NCI-H128 (cell line): ENCODE data around the gene TNFAIP8L1.

Experiments used
- DNase-seq: peaks from one replicate; lab custom pipeline; 2025; ENCODE audit not compliant: unreplicated experiment; lab: John Stamatoyannopoulos, UW

Gene TNFAIP8L1

GRCh38 chr19:4647676-4648644, 8.6 kb downstream of the TNFAIP8L1 start:
- no peak for DNase-seq

DNA sequence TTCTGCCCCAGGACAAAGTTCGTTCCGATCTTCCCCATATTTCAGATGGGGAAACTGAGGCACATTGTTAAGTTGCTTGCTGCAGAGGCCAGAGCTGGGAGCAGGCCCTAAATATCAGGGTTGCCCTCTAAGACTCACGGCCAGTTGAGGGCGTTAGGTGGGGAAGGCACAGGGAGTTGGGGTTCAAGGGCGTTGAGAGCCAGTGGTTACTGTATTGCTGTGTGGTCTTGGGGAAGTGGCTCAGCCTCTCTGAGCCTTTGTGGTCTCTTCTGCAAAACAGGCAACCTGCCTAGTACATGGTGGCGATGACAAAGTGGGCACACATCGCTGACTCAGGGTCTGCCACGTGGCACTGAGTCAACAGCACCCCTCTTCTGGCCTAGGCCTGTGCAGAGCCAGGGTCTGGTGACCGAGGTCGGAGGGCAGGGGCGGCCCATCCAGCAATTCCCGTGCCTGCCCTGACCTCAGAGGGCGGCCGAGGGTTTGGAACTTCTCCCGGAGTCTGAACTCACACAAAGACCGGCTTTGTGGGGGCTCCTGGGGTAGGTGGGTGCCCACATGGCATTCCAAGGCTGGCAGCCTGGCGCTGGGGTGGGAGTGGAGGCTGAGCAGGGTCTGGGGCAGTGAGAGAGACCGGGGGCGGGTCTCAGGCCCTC, 10.2 kb downstream of the TNFAIP8L1 start:
- DNase-seq: no peak

- no peak for DNase-seq
Measured at GRCh38 chr19:4650159-4650558, 10.8 kb downstream of the TNFAIP8L1 start.

DNA sequence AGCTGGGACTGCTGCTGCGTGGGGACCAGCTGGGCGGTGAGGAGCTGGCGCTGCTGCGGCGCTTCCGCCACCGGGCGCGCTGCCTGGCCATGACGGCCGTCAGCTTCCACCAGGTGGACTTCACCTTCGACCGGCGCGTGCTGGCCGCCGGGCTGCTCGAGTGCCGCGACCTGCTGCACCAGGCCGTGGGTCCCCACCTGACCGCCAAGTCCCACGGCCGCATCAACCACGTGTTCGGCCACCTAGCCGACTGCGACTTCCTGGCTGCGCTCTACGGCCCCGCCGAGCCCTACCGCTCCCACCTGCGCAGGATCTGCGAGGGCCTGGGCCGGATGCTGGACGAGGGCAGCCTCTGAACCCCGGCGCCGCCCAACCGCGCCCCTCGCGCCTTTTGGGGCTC, 12.8 kb downstream of the TNFAIP8L1 start:
- no peak for DNase-seq

- DNase-seq: no peak
Measured at GRCh38 chr19:4653793-4654436, 14.6 kb downstream of the TNFAIP8L1 start.

DNA sequence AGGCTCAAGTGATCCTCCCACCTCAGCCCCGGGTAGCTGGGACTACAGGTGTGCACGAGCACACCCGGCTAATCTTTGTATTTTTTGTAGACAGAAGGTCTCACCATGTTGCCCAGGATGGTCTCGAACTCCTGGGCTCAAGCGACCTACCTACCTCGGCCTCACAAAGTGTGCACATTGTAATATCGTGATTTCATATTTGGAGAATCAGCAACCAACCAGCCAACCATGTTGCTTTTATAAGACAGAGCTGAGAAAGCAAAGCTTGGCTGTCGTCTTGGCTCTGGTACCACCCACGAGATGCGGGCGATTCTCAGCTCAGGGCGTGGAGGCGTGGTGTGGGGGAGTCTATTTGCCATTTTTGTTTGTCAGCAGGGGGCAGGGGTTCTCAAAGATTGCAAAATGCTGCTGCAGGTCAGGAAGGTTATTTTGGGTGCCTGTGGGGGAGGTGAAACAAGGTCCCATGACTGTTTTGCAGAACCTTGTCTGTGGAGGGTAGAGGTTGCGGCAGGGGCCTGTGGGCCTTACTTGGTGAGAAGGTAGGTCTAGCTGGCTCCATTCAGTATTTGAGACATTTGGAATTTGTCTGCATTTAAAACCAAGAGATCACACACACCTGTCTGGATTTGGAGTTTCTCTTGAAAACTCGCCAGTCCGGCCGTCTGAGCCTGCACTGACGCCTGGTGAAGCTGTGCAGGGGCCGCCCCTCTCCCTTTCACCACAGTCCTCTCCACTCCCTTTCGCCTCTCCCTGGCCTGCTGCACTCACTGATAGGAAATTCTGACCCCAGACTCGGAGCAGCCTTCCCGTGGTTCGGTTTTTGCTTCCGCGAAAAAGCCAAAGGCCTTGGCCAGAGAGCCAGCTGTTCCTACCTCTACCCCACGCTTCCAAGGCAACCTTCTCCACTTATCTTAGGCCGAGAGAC, 15.4 kb downstream of the TNFAIP8L1 start:
- no peak for DNase-seq

DNA sequence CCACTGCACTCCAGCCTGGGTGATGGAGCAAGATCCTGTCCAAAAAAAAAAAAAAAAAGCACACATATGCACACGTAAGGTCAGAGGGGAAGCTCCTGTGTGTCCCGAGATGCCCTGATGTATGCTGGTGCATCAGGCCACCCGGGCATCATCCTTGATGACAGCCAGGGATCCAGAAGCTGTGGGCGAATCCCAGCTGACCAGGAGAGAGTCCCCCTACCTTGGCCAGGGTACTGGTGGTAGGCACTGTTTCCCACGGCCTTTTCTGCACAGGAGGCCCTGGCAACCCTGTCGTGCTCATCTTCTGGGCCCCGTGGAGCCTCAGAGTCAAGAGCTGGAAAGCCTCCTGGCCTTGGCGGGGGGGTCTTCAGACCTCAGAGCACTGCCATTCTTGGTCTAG, 16.8 kb downstream of the TNFAIP8L1 start:
- no peak for DNase-seq

- DNase-seq: no peak
Measured at GRCh38 chr19:4657262-4657661, 17.9 kb downstream of the TNFAIP8L1 start.

- DNase-seq: no peak
Measured at GRCh38 chr19:4657835-4658234, 18.5 kb downstream of the TNFAIP8L1 start.

- DNase-seq: no peak
Measured at GRCh38 chr19:4660181-4660791, 21.0 kb downstream of the TNFAIP8L1 start.

DNA sequence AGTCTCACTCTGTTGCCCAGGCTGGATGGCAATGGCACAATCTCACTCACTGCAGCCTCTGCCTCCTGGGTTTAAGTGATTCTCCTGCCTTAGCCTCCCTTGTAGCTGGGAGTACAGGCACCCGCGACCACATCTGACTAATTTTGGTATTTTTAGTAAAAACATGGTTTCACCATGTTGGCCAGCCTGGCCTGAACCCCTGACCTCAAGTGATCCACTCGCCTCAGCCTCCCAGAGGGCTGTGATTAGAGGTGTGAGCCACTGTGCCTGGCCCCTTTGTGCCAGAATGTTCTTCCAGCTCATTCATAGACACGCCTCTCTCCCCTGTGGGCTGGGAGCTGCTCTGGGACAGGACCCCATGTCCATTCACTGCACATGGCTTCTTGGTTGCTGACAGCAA, 21.7 kb downstream of the TNFAIP8L1 start:
- DNase-seq: no peak

GRCh38 chr19:4662020-4662695, 22.8 kb downstream of the TNFAIP8L1 start:
- DNase-seq: no peak

DNA sequence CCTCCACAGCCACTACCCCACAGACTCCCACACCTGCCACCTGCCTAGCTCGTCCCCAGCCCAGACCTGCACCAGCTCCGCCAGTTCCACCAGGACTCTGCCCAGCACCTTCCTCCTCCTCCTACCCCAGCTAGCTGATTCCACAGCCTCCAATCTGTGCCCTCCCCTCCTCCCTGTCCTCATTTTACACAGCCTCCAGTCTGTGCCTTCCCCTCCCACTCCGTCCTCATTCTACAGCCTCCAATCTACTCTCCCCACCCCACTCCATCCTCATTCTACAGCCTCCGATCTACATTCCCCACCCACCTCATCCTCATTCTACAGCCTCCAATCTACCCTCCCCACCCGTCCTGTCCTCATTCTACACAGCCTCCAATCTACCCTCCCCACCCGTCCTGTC, 23.5 kb downstream of the TNFAIP8L1 start:
- no peak for DNase-seq

DNA sequence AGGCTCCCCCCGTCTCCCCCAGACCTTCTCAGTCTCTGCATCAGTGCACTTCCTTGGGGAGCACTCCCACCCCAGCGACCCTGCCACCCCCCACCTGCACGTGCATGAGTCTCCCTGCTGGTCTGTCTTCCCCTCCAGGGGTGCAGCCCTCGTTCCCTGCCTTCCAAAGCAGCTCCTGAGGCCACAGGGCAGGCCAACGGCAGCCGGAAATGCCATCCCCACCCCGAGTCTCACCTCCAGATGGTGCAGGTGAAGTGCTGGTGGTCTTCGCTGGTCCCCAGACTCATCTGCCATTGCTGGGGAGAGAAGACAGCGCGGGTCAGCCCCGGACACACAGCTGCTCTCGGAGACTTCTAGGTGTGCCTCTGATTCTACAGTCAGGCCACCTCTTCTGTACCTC, 25.3 kb downstream of the TNFAIP8L1 start:
- DNase-seq: no peak

GRCh38 chr19:4669723-4670480, 30.6 kb downstream of the TNFAIP8L1 start, which contains the start of gene MYDGF:
TSS of gene MYDGF (minus strand) at chr19:4670342. CDS start at chr19:4670334, 8 bp downstream.
- peak; percentile 63 for DNase-seq

GRCh38 chr19:4671185-4671851, 32.0 kb downstream of the TNFAIP8L1 start:
- DNase-seq: no peak

DNA sequence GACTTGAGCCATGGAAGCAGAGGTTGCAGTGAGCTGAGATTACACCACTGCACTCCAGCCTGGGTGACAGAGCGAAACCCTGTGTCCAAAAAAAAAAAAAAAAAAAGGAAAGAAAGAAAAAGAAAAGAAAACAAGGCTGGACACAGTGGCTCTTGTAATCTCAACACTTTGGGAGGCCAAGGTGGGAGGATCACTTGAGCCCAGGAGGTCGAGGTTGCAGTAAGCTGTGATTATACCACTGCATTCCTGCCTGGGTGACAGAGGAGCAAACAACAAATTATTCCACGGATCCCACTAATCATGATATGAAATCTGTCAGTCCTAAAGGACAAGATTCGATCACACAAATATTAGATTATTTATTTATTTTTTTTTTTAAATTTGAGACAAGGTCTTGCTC, 33.9 kb downstream of the TNFAIP8L1 start:
- no peak for DNase-seq

DNA sequence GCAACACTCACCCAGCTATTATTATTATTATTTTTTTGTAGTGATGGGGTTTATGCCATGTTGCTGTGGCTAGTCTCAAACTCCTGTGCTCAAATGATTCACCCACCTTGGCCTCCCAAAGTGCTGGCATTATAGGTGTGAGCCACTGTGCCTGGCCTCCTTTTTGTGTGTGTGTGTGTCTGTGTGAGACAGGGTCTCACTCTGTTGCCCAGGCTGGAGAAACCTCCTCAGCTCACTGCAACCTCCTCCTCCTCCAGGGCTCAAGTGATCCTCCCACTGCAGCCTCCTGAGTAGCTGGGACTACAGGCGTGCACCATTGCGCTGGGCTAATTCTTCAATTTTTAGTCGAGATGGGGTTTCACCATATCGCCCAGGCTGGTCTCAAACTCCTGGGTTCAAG, 34.4 kb downstream of the TNFAIP8L1 start:
- DNase-seq: no peak
